Measurements from ENCODE around the gene ARVCF.

GRCh38 chr22:19921544-19922081 lies 95.0 kb downstream of the ARVCF start:
- TF ChIP-seq TAF1 (IDR thresholded peaks at IDR 0.05; ENCODE audit: borderline replicate concordance, insufficient read depth, low read length) (no peak), POLR2AphosphoS5 (IDR thresholded peaks at IDR 0.05; ENCODE audit: low read depth, low read length) (no peak)

Measured in PFSK-1 (cell line).